Left ventricle myocardium inferior (tissue), 1 donor: ENCODE data around the gene IGFBP7. TPM values are rescaled to one million over a fixed set of nuclear protein-coding genes. Genes with fewer than 3 reads are reported as not detected.
A peak's percentile ranks its signal among the peaks of the same experiment; 100 is the strongest.

ENCODE experiments used
- DNase-seq: peaks from one replicate; pipeline ENCODE4 v3.0.0-alpha.2; 2020
- H3K27ac ChIP-seq: fragments of 200-600 bp; replicated peaks from 2 replicates; pipeline ENCODE4 v1.8.0; 2021
- H3K27me3 ChIP-seq: fragments of 200-600 bp; 2 replicates; pipeline ENCODE4 v1.8.0; 2021; ENCODE audit warnings: low read depth
- H3K36me3 ChIP-seq: fragments of 200-600 bp; 2 replicates; pipeline ENCODE4 v1.8.0; 2021
- H3K4me1 ChIP-seq: fragments of 200-600 bp; 2 replicates; pipeline ENCODE4 v1.8.0; 2021
- H3K4me3 ChIP-seq: fragments of 200-600 bp; 2 replicates; pipeline ENCODE4 v1.8.0; 2021; ENCODE audit warnings: mild to moderate bottlenecking, moderate library complexity
- H3K9me3 ChIP-seq: fragments of 200-600 bp; replicated peaks from 2 replicates; pipeline ENCODE4 v1.8.0; 2021
- intact Hi-C: fragments of 100-400 bp; cut with micrococcal nuclease; formaldehyde crosslinking; loops from one replicate; pipeline ENCODE4 v1.11.0; 2022
- total RNA-seq: library from RNA; stranded (reverse); fragmentation: NEBNext Ultra II Directional; extraction: Animal tissue kit (Norgen Biotek cat#: 25700); gene quantifications from one replicate; pipeline ENCODE4 v1.2.1, GENCODE V29; 2021
- TF ChIP-seq, protein P1 (sequence below): fragments of 200-600 bp; IDR thresholded peaks from 2 replicates; pipeline ENCODE4 v1.8.0; 2021; ENCODE audit warnings: antibody characterized with exemption, mild to moderate bottlenecking, borderline replicate concordance
- donor health status: DM: no; HTN: yes; CAD: no; lungs with severe emphysema.

The IGFBP7 gene
- total RNA-seq, 1 donor from 2014 or later, result 698 TPM

DNA sequence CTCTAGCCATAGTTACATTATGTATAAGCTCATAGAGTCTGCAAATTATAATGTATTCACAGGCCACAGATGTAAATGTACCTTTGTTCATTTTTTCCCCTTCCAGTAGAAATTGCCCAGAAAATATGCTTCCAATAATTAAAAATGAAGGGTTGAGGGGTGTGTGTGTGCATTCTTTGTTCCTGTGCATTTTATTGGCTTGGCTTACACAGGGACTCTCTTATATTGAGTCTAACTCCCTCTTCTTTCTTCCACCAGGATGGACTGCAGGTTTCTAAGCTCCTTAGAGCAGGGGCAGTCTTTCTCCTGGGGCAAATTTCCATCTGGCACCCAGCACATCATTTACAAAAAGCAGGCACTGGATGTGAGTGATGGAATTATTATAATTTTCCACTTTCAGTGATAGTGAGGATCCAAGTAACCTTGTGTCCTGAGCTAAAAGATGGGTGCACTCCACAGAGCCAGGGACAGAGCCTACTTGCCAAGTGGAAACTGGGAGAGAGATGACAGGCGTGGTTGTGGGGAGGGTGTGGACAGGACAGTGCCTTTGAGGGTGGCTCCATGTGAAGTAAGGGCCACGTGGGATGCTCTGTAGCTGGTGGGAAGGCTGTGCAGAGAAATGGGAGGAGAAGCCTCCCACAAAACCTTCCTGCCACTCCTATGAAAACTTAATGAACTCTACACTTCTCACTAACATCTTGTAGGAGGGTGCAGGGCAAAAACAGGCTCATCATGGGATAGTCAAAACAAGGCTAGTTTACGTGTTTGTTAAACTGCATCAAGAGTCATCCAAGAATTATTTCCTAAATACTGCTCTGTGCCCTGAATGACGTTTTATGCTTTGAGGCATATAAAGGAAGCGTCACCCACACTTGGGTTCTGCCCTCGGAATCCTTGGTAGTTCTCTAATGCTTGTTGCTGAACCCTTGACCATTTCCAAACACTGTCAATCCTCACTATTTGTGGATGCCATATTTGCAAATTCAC lies 16.0 kb downstream of the IGFBP7 start:
- H3K27ac ChIP-seq, result peak overlapping the region; percentile 98
- H3K4me1 ChIP-seq, result peaks cover 100% of the 10 kb centered on the region
- DNase-seq, result peak; percentile 69
- intact Hi-C loops, result no loop called here
- no peak overlapping the region for H3K4me3 ChIP-seq
- H3K9me3 ChIP-seq, result no peaks in the 10 kb centered on the region
- TF ChIP-seq, protein P1, sequence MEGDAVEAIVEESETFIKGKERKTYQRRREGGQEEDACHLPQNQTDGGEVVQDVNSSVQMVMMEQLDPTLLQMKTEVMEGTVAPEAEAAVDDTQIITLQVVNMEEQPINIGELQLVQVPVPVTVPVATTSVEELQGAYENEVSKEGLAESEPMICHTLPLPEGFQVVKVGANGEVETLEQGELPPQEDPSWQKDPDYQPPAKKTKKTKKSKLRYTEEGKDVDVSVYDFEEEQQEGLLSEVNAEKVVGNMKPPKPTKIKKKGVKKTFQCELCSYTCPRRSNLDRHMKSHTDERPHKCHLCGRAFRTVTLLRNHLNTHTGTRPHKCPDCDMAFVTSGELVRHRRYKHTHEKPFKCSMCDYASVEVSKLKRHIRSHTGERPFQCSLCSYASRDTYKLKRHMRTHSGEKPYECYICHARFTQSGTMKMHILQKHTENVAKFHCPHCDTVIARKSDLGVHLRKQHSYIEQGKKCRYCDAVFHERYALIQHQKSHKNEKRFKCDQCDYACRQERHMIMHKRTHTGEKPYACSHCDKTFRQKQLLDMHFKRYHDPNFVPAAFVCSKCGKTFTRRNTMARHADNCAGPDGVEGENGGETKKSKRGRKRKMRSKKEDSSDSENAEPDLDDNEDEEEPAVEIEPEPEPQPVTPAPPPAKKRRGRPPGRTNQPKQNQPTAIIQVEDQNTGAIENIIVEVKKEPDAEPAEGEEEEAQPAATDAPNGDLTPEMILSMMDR, result no peak
- peaks cover 10% of the 10 kb centered on the region for H3K36me3 ChIP-seq
- H3K27me3 ChIP-seq, result no peaks in the 10 kb centered on the region

DNA sequence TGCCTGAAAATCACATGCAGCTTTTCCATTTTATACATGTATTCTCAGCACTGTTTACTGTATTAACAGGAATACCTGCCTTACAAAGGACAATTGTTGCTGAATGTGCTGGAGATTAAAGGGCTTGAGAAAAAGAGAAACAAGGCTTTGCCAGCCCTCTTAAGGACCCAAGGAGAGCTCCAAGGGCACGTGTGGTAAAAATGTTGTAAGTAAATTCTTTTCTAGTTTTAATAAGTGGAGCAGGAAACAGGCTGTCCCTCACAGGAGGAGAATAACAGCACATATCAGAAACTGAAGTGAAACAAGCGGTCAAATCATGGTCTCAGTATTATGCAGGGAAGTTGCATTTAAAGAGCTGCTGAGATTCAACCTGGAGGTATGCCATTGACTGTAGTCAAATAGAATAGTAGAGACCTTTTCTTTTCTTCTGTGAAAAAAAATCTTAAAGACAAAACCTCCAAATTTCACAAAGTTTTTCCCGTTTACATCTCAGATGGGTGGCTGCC lies 18.5 kb downstream of the IGFBP7 start:
- H3K4me1 ChIP-seq, result peaks cover 90% of the 10 kb centered on the region
- no peak for DNase-seq
- TF ChIP-seq, protein P1, result no peak
- H3K4me3 ChIP-seq, result no peak overlapping the region
- H3K27me3 ChIP-seq, result no peaks in the 10 kb centered on the region
- H3K9me3 ChIP-seq, result no peaks in the 10 kb centered on the region
- intact Hi-C loops, result no loop called here
- H3K27ac ChIP-seq, result peak overlapping the region; percentile 98
- peaks cover 15% of the 10 kb centered on the region for H3K36me3 ChIP-seq

DNA sequence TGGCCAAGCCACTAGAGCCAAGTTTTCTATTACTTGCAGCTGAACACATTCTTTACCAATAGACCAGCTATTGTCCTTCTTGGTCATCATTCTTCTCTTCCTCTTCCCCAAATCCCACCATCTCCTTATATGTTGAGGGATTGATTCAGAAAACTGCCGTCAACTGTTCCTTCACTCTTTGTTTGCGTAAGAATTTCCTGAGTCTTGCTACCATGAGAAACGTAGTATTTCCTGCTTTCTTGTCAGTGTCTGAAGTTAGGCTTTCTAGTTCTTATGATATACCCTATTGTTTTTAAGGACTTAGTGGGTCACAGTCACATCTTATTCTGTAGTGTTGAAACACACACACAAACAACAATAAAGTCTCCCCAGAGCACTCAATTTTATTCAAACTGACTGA lies 20.1 kb downstream of the IGFBP7 start:
- Histone ChIP-seq H3K27me3 (no peaks in the 10 kb centered on the region), H3K4me1 (peaks cover 88% of the 10 kb centered on the region), H3K36me3 (peaks cover 15% of the 10 kb centered on the region), H3K4me3 (no peak overlapping the region), H3K9me3 (no peaks in the 10 kb centered on the region), H3K27ac (peak overlapping the region; percentile 98)
- TF ChIP-seq, protein P1, result no peak
- DNase-seq, result no peak
- intact Hi-C loops, result no loop called here

DNA sequence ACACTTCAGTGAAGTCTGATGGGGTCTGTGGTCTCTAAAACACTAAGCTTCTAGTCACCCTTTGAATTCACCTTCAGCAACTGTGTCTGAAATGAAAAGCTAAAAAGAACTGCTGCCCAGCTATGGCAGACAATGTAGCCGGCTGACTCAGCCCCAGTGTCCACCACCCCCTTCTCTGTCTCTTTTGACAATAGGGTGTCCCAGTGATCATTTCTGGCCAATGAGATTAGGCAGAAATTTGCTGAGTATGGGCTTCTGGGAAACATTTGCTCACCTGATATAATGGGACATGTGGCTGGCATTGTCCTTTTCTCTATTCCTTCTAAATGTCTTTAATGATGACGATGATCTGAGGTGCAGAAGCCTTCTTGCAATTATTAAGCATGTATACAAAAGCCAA lies 20.6 kb downstream of the IGFBP7 start:
- Histone ChIP-seq H3K9me3 (no peaks in the 10 kb centered on the region), H3K4me1 (peaks cover 83% of the 10 kb centered on the region), H3K36me3 (peaks cover 15% of the 10 kb centered on the region), H3K4me3 (no peak overlapping the region), H3K27me3 (no peaks in the 10 kb centered on the region), H3K27ac (peak overlapping the region; percentile 98)
- TF ChIP-seq, protein P1, result no peak
- DNase-seq, result no peak
- intact Hi-C loops, result no loop called here

DNA sequence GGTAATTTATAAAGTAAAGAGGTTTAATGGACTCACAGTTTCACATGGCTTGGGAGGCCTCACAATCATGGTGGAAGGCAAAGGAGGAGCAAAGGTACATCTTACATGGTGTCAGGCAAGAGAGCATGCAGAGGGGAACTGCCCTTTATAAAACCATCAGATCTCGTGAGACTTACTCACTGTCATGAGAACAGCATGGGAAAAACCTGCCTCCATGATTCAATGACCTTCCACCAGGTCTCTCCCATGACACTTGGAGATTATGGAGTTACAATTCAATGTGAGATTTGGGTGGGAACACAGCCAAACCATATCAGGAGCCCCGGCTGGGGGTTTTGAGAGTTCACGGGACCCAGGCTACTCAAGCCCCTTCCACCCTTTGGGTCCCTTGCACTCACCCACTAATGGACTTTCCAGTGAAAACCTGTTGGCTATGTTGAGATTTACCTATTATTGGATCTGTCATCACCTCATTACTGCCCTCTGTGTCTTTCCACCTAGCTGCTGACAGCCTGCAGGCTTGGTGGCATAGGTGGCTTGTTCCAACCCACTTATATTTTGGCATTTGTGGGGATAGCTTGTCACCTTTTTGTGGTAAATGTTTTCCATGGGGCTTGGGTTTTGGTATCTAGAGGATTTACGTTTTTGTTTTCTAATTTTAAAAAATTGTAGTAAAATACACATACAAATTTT lies 24.0 kb downstream of the IGFBP7 start:
- TF ChIP-seq, protein P1, result no peak
- DNase-seq, result no peak
- Histone ChIP-seq H3K36me3 (peaks cover 15% of the 10 kb centered on the region), H3K4me1 (peaks cover 82% of the 10 kb centered on the region), H3K27me3 (no peaks in the 10 kb centered on the region), H3K9me3 (no peaks in the 10 kb centered on the region), H3K27ac (peak overlapping the region; percentile 74), H3K4me3 (no peak overlapping the region)
- intact Hi-C loops, result no loop called here
